IPS-20b (cell line): ENCODE results near the gene IFIT3.
"Not testable (repeated sequence)": the region's sequence is repeated elsewhere in the genome, so short reads cannot be mapped to it uniquely, and the experiment has no call there.

Experiments used
- H3K27ac ChIP-seq: one replicate; pipeline ENCODE4 v1.5.1; 2013; ENCODE audit warnings: low read length
- H3K27me3 ChIP-seq: 2 replicates; pipeline ENCODE4 v1.6.1; 2013; ENCODE audit warnings: mild to moderate bottlenecking, low read length, inconsistent platforms; ENCODE audit not compliant: insufficient read depth
- H3K36me3 ChIP-seq: 2 replicates; pipeline ENCODE4 v1.6.1; 2013; ENCODE audit warnings: low read depth, mild to moderate bottlenecking, inconsistent platforms, low read length, moderate library complexity; ENCODE audit not compliant: insufficient read depth
- H3K4me1 ChIP-seq: 2 replicates; pipeline ENCODE4 v1.6.1; 2013; ENCODE audit warnings: mild to moderate bottlenecking, control low read depth, inconsistent platforms, low read length, moderate library complexity; ENCODE audit not compliant: insufficient read depth
- H3K4me3 ChIP-seq: 2 replicates; pipeline ENCODE4 v1.5.1; 2013; ENCODE audit warnings: mild to moderate bottlenecking, low read length, inconsistent platforms
- H3K9ac ChIP-seq: 2 replicates; pipeline ENCODE4 v1.6.1; 2013; ENCODE audit warnings: low read depth, mild to moderate bottlenecking, inconsistent platforms, low read length, moderate library complexity
- H3K9me3 ChIP-seq: 2 replicates; pipeline ENCODE4 v1.6.1; 2013; ENCODE audit warnings: mild to moderate bottlenecking, low read depth, low read length, inconsistent platforms; ENCODE audit not compliant: insufficient read depth

IFIT3 gene, protein sequence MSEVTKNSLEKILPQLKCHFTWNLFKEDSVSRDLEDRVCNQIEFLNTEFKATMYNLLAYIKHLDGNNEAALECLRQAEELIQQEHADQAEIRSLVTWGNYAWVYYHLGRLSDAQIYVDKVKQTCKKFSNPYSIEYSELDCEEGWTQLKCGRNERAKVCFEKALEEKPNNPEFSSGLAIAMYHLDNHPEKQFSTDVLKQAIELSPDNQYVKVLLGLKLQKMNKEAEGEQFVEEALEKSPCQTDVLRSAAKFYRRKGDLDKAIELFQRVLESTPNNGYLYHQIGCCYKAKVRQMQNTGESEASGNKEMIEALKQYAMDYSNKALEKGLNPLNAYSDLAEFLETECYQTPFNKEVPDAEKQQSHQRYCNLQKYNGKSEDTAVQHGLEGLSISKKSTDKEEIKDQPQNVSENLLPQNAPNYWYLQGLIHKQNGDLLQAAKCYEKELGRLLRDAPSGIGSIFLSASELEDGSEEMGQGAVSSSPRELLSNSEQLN

GRCh38 chr10:89327803-89328441 lies at the start of gene IFIT3:
IFIT3 (plus strand) TSS chr10:89327997; CDS start chr10:89328074, 77 bp downstream.
- Histone ChIP-seq H3K4me1 (peaks cover 29% of the 10 kb centered on the region), H3K9ac (peak within 1 kb of the TSS; percentile 68), H3K27me3 (no peaks in the 10 kb centered on the region), H3K4me3 (peak within 1 kb of the TSS; percentile 42), H3K9me3 (no peaks in the 10 kb centered on the region), H3K27ac (peak within 1 kb of the TSS; percentile 76), H3K36me3 (no peaks in the 10 kb centered on the region)

DNA sequence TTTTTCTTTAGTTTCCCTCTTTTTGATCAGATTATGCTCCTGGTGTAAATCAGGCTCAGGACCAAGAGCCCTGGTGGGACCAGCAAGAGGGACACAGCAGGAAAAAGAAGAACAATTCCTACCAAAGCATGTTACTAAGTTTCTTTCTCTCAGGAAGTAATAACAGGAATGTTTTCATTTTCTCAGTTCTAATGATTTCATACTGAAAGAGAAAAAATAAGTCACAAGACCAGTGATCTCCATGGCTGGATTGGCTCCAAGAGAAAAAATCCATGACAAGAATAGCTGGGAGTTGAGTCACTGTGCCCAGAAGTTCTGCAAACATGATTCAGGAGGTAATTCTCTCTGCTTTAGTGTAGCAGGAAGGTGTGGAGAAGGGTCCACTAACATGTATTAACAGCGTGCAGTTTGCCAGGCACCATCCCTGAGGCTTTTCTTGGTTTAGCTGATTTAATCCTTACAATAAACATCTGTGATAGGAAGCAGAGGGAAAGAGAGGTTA lies 49.7 kb upstream of the IFIT3 start:
- peaks cover 6% of the 10 kb centered on the region for H3K4me1 ChIP-seq
- no peaks in the 10 kb centered on the region for H3K9me3 ChIP-seq
- no peak overlapping the region for H3K4me3 ChIP-seq
- no peaks in the 10 kb centered on the region for H3K27me3 ChIP-seq
- H3K27ac ChIP-seq, result no peak overlapping the region
- H3K9ac ChIP-seq, result no peak overlapping the region
- no peaks in the 10 kb centered on the region for H3K36me3 ChIP-seq

DNA sequence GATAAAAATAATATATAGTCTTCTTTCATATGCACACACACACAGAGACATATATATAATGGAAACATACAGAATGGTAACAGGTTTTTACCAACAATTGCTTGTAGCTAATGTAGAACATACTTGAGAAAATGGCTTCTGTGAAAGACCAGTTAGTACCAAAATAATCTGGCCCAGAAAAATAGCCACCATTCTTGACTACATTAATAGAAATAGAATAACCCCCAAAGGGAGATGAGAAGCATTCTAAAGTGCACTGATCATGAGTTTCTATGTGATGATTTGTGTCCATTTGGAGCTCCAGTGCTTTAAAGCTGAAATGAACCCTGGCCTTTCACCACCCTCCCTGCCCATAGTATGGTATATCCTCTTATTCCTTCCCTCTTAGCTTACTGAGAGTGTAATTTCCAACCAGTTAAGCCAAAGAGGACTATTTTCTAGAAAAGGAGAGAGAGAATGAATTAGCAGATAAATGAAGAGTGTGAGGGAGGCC lies 48.9 kb upstream of the IFIT3 start:
- peaks cover 14% of the 10 kb centered on the region for H3K4me1 ChIP-seq
- H3K4me3 ChIP-seq, result no peak overlapping the region
- H3K9ac ChIP-seq, result no peak overlapping the region

GRCh38 chr10:89279421-89279869 lies 48.4 kb upstream of the IFIT3 start:
- H3K9me3 ChIP-seq, result no peaks in the 10 kb centered on the region
- H3K4me1 ChIP-seq, result peaks cover 19% of the 10 kb centered on the region
- no peak overlapping the region for H3K27ac ChIP-seq
- no peaks in the 10 kb centered on the region for H3K36me3 ChIP-seq
- H3K9ac ChIP-seq, result no peak overlapping the region
- no peak overlapping the region for H3K4me3 ChIP-seq
- no peaks in the 10 kb centered on the region for H3K27me3 ChIP-seq

More for the DNA sequence above, 48.9 kb upstream of the IFIT3 start:
- no peaks in the 10 kb centered on the region for H3K36me3 ChIP-seq
- H3K9me3 ChIP-seq, result no peaks in the 10 kb centered on the region
- no peaks in the 10 kb centered on the region for H3K27me3 ChIP-seq
- no peak overlapping the region for H3K27ac ChIP-seq

GRCh38 chr10:89280508-89280907 lies 47.3 kb upstream of the IFIT3 start:
- Histone ChIP-seq H3K36me3 (no peaks in the 10 kb centered on the region), H3K27me3 (no peaks in the 10 kb centered on the region), H3K9ac (no peak overlapping the region), H3K9me3 (no peaks in the 10 kb centered on the region), H3K4me3 (no peak overlapping the region), H3K27ac (no peak overlapping the region), H3K4me1 (peaks cover 21% of the 10 kb centered on the region)

DNA sequence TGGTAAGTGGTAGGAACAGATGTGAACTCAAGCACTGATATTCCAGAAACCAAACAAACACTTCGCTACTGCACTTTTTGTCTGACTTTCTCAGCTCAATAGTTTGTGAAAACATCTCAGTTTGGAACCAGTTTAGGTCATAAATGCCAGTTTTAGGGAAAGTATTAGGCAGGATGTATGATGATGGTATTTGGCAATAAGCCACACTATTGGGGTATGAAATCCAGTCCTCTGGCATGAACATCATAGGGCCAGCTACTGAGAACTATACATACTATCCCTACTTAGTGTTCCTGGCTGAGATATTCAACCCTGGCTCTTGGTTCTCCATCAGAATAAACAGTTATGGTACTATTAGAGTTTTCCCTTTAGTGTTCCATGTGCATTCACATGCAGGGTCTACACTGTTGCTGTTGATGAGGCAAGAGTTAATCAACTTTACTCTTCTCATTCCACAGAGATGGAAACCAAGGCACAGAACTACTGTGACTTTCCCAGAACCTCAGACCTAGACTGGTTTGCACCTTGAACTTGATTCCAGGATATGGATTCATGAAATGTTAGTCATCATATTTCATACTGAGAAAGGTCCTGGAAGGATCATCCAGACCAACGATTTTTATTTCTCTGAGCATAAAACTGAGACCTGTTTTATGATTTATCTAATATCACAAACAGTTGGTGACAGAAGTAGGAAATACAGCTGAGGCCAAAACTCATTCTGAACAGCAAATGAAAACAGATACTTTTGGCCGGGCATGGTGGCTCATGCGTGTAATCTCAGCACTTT lies 46.0 kb upstream of the IFIT3 start:
- H3K9me3 ChIP-seq, result no peaks in the 10 kb centered on the region
- H3K27ac ChIP-seq, result no peak overlapping the region
- H3K4me3 ChIP-seq, result no peak overlapping the region
- H3K9ac ChIP-seq, result no peak overlapping the region
- no peaks in the 10 kb centered on the region for H3K27me3 ChIP-seq
- peaks cover 21% of the 10 kb centered on the region for H3K4me1 ChIP-seq
- H3K36me3 ChIP-seq, result no peaks in the 10 kb centered on the region

DNA sequence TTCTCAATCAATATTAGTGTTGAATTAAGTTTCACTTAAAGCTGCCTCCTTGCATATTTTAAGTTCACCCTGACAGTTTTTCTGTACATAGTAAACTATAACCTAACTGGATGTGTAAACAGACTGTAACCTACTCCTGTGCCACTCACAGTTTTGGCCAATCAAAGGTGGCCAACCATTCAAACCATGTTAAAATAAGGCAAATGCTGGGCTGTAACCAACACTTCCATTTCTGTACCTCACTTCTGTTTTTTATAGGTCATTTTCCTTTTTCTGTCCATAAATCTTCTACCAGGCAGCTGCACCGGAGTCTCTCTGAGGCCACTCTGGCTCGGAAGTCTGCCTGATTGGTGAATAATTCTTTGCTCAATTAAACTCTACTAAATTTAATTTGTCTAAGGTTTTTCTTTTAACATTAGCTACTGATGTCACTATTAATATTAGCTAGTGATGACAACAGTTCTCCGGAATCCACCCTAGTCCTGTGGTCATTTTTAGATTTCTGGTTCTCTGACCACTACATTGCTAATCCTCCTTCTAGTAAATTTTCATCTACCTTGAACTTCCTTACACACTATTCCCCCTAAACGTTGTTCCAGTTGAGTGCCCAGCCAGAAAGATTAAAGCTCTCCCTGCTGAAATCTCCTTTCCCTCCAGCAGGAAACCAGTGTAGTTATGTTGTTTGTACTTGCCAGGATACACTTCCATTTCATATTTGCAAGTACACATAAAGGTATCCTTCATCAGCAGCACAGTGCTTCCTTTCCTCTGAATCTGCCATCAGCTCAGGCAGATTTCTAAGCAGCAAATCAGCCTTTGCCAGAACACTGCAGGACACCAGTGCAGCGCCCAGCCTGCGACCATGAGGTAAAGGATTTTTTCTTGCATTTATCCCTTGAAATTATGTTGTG lies 44.5 kb upstream of the IFIT3 start:
- no peaks in the 10 kb centered on the region for H3K27me3 ChIP-seq
- no peaks in the 10 kb centered on the region for H3K36me3 ChIP-seq
- no peak overlapping the region for H3K27ac ChIP-seq
- H3K4me1 ChIP-seq, result peaks cover 15% of the 10 kb centered on the region
- H3K9me3 ChIP-seq, result no peaks in the 10 kb centered on the region
- no peak overlapping the region for H3K4me3 ChIP-seq
- peak overlapping the region; percentile 4; the same call in 1 of the 2 replicates for H3K9ac ChIP-seq

DNA sequence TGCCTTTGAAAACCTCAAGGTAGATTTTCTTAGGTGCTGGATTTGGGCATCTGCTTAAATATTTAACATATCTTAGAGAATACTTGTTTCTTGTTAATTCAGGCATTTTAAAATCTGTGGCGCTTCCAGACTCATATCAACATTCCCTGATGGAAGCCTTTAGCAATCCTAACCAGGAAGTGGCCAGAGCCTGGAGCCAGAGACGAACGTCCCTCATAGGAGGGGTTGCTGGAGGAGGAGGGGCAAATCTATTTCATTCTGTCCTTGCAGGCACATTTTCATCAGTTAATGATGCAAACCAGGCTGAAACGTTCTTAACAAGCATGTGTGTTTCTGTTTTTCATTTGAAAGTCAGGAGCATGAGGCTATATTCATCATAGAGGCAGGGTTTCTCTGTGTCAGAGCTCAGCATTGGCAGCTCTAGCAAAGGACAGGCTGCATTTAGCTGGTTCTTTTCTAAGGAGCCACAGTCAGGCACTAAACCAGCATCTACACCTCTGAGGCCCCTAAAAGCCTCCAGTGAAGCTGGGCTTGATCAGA lies 43.8 kb upstream of the IFIT3 start:
- no peak overlapping the region for H3K27ac ChIP-seq
- peaks cover 14% of the 10 kb centered on the region for H3K4me1 ChIP-seq
- no peaks in the 10 kb centered on the region for H3K9me3 ChIP-seq
- H3K36me3 ChIP-seq, result no peaks in the 10 kb centered on the region
- H3K9ac ChIP-seq, result peak overlapping the region; percentile 4; the same call in 1 of the 2 replicates
- no peak overlapping the region for H3K4me3 ChIP-seq
- no peaks in the 10 kb centered on the region for H3K27me3 ChIP-seq

- H3K27me3 ChIP-seq, H3K27ac ChIP-seq, H3K9ac ChIP-seq, H3K4me3 ChIP-seq, H3K9me3 ChIP-seq, H3K36me3 ChIP-seq: not testable (repeated sequence)
- peaks cover 14% of the 10 kb centered on the region for H3K4me1 ChIP-seq
Measured at GRCh38 chr10:89284711-89285110, 43.1 kb upstream of the IFIT3 start.

DNA sequence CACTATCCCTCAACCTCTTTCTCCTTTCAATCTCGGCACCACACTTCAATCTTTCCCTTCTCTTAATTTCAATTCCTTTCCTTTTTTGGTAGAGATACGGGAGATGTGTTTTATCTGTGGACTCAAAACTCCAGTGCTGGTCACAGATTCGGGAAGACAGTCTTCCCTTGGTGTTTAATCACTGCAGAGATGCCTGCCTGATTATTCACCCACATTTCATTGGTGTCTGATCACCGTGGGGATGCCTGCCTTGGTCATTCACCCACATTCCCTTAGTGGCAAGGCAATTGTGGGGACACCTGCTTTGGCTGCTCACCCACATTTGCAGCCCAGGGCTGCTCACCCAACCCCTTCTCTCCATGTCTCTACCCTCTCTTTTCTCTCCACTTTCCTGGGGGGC lies 42.5 kb upstream of the IFIT3 start:
- not testable (repeated sequence) for H3K9ac ChIP-seq, H3K36me3 ChIP-seq, H3K27ac ChIP-seq, H3K4me3 ChIP-seq, H3K27me3 ChIP-seq, H3K9me3 ChIP-seq
- H3K4me1 ChIP-seq, result peaks cover 14% of the 10 kb centered on the region
